ENCODE results near the gene ADGRF1. TPM values are rescaled to one million over a fixed set of nuclear protein-coding genes. Genes with fewer than 3 reads are reported as not detected.

ADGRF1 gene
- total RNA-seq, 1 donor from 2014 or later: 12.9 TPM

DNA sequence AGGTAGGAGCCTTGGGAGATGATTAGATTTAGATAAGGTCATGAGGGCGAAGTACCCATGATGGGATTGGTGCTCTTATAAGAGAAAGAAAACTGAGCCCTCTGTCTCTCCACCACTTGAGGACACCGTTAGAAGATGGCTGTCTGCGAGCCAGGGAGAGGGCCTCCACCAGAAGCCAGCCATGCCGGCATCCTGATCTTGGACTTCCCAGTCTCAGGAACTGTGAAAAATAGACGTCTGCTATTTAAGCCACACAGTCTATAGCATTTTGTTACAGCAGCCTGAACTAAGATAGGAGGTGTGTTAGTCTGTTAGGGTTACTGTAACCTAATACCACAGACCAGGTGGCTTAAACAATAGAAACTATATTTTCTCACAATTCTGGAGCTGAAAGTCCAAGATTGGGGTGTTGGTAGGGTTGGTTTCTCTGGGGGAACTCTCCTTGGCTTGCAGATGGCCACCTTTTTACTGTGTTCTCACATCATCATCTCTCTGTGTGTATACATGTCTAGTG, 38.0 kb upstream of the ADGRF1 start:
- intact Hi-C loops (cut with DNase I): no loop called here
- Histone ChIP-seq H3K4me3 (no peak overlapping the region), H3K27me3 (no peaks in the 10 kb centered on the region), H3K9me3 (no peaks in the 10 kb centered on the region), H3K4me1 (peaks cover 37% of the 10 kb centered on the region), H3K36me3 (no peaks in the 10 kb centered on the region), H3K27ac (no peak overlapping the region)
- DNase-seq (no peak), ATAC-seq (no peak)
- TF ChIP-seq, protein P1, sequence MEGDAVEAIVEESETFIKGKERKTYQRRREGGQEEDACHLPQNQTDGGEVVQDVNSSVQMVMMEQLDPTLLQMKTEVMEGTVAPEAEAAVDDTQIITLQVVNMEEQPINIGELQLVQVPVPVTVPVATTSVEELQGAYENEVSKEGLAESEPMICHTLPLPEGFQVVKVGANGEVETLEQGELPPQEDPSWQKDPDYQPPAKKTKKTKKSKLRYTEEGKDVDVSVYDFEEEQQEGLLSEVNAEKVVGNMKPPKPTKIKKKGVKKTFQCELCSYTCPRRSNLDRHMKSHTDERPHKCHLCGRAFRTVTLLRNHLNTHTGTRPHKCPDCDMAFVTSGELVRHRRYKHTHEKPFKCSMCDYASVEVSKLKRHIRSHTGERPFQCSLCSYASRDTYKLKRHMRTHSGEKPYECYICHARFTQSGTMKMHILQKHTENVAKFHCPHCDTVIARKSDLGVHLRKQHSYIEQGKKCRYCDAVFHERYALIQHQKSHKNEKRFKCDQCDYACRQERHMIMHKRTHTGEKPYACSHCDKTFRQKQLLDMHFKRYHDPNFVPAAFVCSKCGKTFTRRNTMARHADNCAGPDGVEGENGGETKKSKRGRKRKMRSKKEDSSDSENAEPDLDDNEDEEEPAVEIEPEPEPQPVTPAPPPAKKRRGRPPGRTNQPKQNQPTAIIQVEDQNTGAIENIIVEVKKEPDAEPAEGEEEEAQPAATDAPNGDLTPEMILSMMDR (IDR thresholded peaks at IDR 0.05): no peak

DNA sequence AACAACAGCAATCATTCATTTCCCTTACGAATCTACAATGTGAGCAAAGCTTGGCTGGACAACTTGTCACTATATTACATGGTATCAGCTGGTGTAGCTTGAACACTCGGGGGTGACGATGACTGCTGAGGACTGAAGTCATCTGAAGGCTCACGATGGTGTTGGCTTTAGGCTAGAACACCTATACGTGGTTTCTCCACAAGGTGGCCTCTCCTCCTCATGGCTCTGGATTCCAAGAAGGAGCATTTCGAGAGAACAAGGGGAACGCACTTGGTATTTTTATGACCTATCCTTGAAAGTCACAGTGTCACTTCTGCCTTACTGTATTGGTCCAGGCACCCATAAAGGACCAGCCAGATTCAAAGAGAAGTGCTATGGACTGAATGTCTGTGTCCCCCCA, 37.5 kb upstream of the ADGRF1 start:
- no peaks in the 10 kb centered on the region for H3K27me3 ChIP-seq
- no peaks in the 10 kb centered on the region for H3K36me3 ChIP-seq
- peaks cover 36% of the 10 kb centered on the region for H3K4me1 ChIP-seq
- H3K27ac ChIP-seq: no peak overlapping the region
- ATAC-seq (no peak), DNase-seq (no peak)
- intact Hi-C loops (cut with DNase I): no loop called here
- no peaks in the 10 kb centered on the region for H3K9me3 ChIP-seq
- TF ChIP-seq, protein P1 (IDR thresholded peaks at IDR 0.05): no peak
- no peak overlapping the region for H3K4me3 ChIP-seq

DNA sequence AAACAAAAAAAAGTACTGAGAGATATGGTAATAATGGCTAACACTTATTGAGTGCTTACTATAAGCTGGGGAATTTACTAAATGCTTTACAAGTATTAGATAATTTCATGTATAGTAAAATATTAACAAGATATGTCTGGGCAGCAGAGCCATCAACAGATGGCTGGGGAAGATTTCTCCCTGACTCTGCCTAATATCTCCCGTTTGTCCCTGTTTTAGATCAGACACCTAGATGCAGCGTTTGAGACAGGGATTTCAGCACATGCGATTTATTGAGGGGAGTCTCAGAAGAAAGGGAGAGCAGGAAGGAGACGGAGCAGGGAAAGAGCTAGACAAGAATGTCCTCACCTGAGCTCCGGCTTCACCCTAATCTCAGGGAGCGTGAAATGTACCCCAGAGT, 36.9 kb upstream of the ADGRF1 start:
- Histone ChIP-seq H3K36me3 (no peaks in the 10 kb centered on the region), H3K4me1 (peaks cover 30% of the 10 kb centered on the region), H3K9me3 (no peaks in the 10 kb centered on the region), H3K27ac (no peak overlapping the region), H3K27me3 (no peaks in the 10 kb centered on the region), H3K4me3 (no peak overlapping the region)
- TF ChIP-seq, protein P1 (IDR thresholded peaks at IDR 0.05): no peak
- intact Hi-C loops (cut with DNase I): no loop called here
- ATAC-seq: no peak
- DNase-seq: no peak

DNA sequence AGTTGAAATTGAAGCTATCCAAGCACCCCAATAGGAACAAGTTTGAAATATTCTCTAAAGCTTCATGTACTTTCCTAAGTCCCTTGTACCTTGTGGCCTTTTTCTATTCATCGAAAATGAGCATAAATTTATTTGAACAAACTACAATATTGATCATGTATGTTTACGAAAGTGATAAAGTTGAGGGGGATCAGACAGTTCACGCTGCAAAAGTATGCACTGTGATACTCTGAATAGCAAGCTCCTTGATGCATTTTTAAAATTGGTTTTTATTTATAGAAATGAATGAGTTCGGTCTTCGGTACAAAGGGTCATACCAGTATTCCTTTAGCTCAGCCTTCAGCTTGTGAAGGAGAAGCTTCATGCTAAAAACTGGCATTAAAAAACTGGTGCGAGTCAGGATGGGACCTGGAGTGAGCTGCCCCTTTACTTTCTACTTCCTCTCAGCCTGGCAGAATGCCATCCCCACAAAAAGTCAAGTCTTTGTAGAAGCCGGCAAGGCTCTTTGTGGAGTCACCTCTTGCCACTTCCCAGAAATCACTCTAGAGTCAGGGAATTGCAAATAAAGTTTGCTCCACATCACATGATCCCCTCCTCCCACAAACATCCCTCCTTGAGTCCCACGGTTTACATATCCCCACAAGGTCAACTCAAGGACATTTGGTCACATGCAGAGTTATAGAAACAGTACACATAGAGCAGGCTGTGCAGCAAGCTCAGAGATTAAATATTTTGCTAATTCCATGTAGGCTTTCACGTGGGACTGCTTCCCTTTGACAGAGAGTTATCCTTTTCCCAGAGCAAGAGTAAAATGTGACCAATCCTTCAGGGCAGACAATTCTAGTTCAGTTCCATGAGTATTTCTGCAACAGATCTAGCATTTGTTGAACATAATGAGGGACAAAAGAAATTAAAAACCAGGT, 34.6 kb upstream of the ADGRF1 start:
- H3K27ac ChIP-seq: peak overlapping the region; percentile 48
- TF ChIP-seq, protein P1 (IDR thresholded peaks at IDR 0.05): no peak
- peaks cover 23% of the 10 kb centered on the region for H3K4me1 ChIP-seq
- no peaks in the 10 kb centered on the region for H3K36me3 ChIP-seq
- no peak overlapping the region for H3K4me3 ChIP-seq
- H3K9me3 ChIP-seq: no peaks in the 10 kb centered on the region
- no peaks in the 10 kb centered on the region for H3K27me3 ChIP-seq
- intact Hi-C loops (cut with DNase I): no loop called here
- peak; percentile 78 for ATAC-seq
- no peak for DNase-seq

DNA sequence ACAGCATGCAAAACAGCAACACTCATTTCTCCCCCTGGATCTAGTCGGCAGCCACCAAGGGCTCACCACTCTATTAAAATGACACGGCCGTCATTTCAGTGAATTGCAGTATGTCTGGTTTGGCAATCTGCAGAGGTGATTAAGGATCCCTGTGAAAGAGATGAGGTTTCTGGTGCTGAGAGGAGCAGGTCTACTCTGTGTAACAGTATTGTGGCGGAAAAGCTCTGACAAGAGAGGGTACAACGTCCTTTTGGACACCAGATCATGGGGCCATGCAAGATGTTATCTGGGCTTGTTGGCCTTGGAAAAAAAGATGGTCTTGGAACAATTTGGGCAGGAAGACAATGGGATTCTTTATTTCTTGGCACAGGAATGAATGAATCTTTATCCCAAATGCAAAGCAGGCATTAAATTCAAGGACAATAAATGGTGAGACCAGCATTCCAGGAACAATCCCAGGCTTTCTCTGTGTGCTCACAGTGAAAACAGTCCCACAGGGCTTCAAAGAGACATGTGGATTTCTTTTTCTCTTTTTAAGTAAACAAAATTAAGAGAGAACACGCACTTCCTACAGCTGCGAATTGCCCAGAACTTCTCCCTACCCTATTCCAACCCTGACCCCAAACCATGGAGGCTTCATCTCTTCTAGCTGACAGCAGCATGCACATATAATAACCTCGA, 33.7 kb upstream of the ADGRF1 start:
- Histone ChIP-seq H3K27ac (peak overlapping the region; percentile 48), H3K4me1 (peaks cover 23% of the 10 kb centered on the region), H3K9me3 (no peaks in the 10 kb centered on the region), H3K4me3 (no peak overlapping the region), H3K36me3 (no peaks in the 10 kb centered on the region), H3K27me3 (no peaks in the 10 kb centered on the region)
- intact Hi-C loops (cut with DNase I): no loop called here
- ATAC-seq: no peak
- TF ChIP-seq, protein P1 (IDR thresholded peaks at IDR 0.05): no peak
- no peak for DNase-seq
